SK-N-SH (cell line): ENCODE data around the gene FUS.

ENCODE experiments used
- EP300 ChIP-seq, 2 experiments: IDR thresholded peaks; 2 replicates each; pipeline versions ENCODE4 v1.4.0 to v1.6.1; 2012; ENCODE audit warnings: borderline replicate concordance in 1 of 2, low read depth in 1 of 2, low read length in 1 of 2
- FOSL2 ChIP-seq: IDR thresholded peaks from 2 replicates; pipeline ENCODE4 v1.4.0; 2012; ENCODE audit warnings: low read depth, mild to moderate bottlenecking, moderate library complexity, borderline replicate concordance
- GABPA ChIP-seq: IDR thresholded peaks from 2 replicates; pipeline ENCODE4 v1.4.0; 2012; ENCODE audit warnings: low read depth, mild to moderate bottlenecking
- JUND ChIP-seq: IDR thresholded peaks from 2 replicates; pipeline ENCODE4 v1.4.0; 2012
- MEF2A ChIP-seq: IDR thresholded peaks from 2 replicates; pipeline ENCODE4 v1.4.0; 2012; ENCODE audit warnings: low read depth, borderline replicate concordance
- MXI1 ChIP-seq: IDR thresholded peaks from 2 replicates; pipeline ENCODE4 v1.6.1; 2012; ENCODE audit warnings: mild to moderate bottlenecking, low read depth, low read length, improper control_type of control experiment
- RAD21 ChIP-seq: IDR thresholded peaks from 2 replicates; pipeline ENCODE4 v1.6.1; 2012; ENCODE audit warnings: mild to moderate bottlenecking, low read length
- SMC3 ChIP-seq: IDR thresholded peaks from 2 replicates; pipeline ENCODE4 v1.6.1; 2012; ENCODE audit warnings: low read depth, low read length, improper control_type of control experiment
- TAF1 ChIP-seq: IDR thresholded peaks from 2 replicates; pipeline ENCODE4 v1.6.1; 2012; ENCODE audit warnings: low read depth, mild to moderate bottlenecking, low read length, moderate library complexity, borderline replicate concordance
- TF ChIP-seq, protein P1 (sequence below): fragments of 200-600 bp; sonication (generic); IDR thresholded peaks from 2 replicates; pipeline ENCODE4 v1.6.1; 2017; ENCODE audit warnings: antibody characterized with exemption, mild to moderate bottlenecking, moderate library complexity
- TF ChIP-seq, protein P2 (sequence below): IDR thresholded peaks from 2 replicates; pipeline ENCODE4; 2012
- TF ChIP-seq, protein P3 (sequence below): IDR thresholded peaks from 2 replicates; pipeline ENCODE4 v1.6.1; 2012; ENCODE audit warnings: mild to moderate bottlenecking, low read depth, low read length, moderate library complexity

DNA sequence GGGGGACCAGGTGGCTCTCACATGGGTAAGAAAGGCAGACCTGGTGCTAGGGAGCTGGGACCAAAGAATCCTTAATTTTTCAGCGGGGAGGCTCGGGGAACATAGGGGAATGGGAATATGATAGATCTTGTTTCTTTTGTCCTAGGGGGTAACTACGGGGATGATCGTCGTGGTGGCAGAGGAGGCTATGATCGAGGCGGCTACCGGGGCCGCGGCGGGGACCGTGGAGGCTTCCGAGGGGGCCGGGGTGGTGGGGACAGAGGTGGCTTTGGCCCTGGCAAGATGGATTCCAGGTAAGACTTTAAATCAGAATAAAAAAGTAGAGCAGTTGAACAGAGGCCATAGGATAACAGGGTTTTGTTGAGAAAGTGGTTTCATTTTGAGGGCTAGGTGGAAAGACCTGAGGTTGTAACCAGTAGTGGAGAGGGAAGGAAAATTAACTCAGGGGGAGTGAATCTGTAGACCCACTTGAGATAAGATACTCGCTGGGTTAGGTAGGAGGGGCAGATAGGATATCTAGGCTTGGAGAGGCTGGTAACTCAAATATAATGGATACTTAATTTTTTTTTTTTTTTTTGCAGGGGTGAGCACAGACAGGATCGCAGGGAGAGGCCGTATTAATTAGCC, 11.0 kb downstream of the FUS start:
- TF ChIP-seq, protein P1, sequence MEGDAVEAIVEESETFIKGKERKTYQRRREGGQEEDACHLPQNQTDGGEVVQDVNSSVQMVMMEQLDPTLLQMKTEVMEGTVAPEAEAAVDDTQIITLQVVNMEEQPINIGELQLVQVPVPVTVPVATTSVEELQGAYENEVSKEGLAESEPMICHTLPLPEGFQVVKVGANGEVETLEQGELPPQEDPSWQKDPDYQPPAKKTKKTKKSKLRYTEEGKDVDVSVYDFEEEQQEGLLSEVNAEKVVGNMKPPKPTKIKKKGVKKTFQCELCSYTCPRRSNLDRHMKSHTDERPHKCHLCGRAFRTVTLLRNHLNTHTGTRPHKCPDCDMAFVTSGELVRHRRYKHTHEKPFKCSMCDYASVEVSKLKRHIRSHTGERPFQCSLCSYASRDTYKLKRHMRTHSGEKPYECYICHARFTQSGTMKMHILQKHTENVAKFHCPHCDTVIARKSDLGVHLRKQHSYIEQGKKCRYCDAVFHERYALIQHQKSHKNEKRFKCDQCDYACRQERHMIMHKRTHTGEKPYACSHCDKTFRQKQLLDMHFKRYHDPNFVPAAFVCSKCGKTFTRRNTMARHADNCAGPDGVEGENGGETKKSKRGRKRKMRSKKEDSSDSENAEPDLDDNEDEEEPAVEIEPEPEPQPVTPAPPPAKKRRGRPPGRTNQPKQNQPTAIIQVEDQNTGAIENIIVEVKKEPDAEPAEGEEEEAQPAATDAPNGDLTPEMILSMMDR, result no peak
- TF ChIP-seq, protein P2, sequence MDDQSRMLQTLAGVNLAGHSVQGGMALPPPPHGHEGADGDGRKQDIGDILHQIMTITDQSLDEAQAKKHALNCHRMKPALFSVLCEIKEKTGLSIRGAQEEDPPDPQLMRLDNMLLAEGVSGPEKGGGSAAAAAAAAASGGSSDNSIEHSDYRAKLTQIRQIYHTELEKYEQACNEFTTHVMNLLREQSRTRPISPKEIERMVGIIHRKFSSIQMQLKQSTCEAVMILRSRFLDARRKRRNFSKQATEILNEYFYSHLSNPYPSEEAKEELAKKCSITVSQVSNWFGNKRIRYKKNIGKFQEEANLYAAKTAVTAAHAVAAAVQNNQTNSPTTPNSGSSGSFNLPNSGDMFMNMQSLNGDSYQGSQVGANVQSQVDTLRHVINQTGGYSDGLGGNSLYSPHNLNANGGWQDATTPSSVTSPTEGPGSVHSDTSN, result no peak
- TF ChIP-seq MEF2A (no peak), GABPA (no peak), RAD21 (no peak), MXI1 (no peak), JUND (no peak), FOSL2 (no peak), SMC3 (no peak), TAF1 (no peak), EP300 (IDR thresholded peaks at IDR 0.05; ENCODE audit: borderline replicate concordance in 1 of 2, low read depth in 1 of 2, low read length in 1 of 2) (no peak)
- TF ChIP-seq, protein P3, sequence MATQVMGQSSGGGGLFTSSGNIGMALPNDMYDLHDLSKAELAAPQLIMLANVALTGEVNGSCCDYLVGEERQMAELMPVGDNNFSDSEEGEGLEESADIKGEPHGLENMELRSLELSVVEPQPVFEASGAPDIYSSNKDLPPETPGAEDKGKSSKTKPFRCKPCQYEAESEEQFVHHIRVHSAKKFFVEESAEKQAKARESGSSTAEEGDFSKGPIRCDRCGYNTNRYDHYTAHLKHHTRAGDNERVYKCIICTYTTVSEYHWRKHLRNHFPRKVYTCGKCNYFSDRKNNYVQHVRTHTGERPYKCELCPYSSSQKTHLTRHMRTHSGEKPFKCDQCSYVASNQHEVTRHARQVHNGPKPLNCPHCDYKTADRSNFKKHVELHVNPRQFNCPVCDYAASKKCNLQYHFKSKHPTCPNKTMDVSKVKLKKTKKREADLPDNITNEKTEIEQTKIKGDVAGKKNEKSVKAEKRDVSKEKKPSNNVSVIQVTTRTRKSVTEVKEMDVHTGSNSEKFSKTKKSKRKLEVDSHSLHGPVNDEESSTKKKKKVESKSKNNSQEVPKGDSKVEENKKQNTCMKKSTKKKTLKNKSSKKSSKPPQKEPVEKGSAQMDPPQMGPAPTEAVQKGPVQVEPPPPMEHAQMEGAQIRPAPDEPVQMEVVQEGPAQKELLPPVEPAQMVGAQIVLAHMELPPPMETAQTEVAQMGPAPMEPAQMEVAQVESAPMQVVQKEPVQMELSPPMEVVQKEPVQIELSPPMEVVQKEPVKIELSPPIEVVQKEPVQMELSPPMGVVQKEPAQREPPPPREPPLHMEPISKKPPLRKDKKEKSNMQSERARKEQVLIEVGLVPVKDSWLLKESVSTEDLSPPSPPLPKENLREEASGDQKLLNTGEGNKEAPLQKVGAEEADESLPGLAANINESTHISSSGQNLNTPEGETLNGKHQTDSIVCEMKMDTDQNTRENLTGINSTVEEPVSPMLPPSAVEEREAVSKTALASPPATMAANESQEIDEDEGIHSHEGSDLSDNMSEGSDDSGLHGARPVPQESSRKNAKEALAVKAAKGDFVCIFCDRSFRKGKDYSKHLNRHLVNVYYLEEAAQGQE, result no peak
